Progenitor cell of endocrine pancreas (in vitro differentiated cells): ENCODE measurements around the gene RPL35. TPM values are rescaled to one million over a fixed set of nuclear protein-coding genes. Genes with fewer than 3 reads are reported as not detected.
"Not testable (repeated sequence)": the region's sequence is repeated elsewhere in the genome, so short reads cannot be mapped to it uniquely, and the experiment has no call there.

Experiments used
- DNase-seq: peaks from one replicate; pipeline ENCODE4 v3.0.0; 2021; ENCODE audit warnings: low spot score; ENCODE audit not compliant: unreplicated experiment
- H3K27ac Mint-ChIP-seq: 2 replicates; pipeline ENCODE4 v1.8.0; 2021; ENCODE audit warnings: mild to moderate bottlenecking, moderate library complexity, mixed read lengths
- H3K27me3 Mint-ChIP-seq: 2 replicates; pipeline ENCODE4 v1.8.0; 2021; ENCODE audit warnings: mixed read lengths
- H3K36me3 Mint-ChIP-seq: 2 replicates; pipeline ENCODE4 v1.8.0; 2022; ENCODE audit warnings: mixed read lengths; ENCODE audit not compliant: insufficient read depth
- H3K4me1 Mint-ChIP-seq: 2 replicates; pipeline ENCODE4 v1.8.0; 2021; ENCODE audit warnings: low read depth, mixed read lengths
- H3K4me3 Mint-ChIP-seq: 2 replicates; pipeline ENCODE4 v1.8.0; 2021; ENCODE audit warnings: low read depth, mild to moderate bottlenecking, moderate library complexity, mixed read lengths
- H3K9me3 Mint-ChIP-seq: 2 replicates; pipeline ENCODE4 v1.8.0; 2021; ENCODE audit warnings: low read depth, mixed read lengths
- total RNA-seq: library from RNA; stranded (reverse); gene quantifications from 2 replicates; pipeline ENCODE4 v1.2.1, GENCODE V29; 2021
- TF ChIP-seq, protein P1 (sequence below): fragments of 200-600 bp; sonication (generic); IDR thresholded peaks from one replicate; pipeline ENCODE4 v1.5.0; 2021; ENCODE audit warnings: antibody characterized with exemption, mild to moderate bottlenecking; ENCODE audit not compliant: unreplicated experiment

Gene RPL35
- total RNA-seq, 1 donor from 2014 or later, result 1,027 TPM

DNA sequence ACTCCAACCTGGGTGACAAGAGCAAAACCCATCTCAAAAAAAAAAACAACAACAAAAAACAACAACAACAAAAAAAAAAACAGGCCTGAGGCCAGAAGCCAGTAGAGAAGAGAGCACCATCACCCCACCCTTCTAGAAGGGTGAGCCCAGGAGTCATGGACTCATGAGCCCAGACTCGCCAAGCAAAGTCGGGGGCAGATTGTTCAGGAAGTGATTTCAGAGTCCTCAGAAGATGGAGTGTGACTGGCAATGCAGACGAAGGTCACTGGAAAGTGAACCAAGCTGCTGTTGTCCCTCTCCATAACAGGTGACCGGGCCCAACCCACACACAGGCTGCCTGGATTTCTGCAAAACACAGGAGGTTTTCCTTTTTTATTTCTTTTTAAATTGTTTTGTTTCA is 17.5 kb downstream of the RPL35 start:
- H3K27ac Mint-ChIP-seq, result no peak overlapping the region
- H3K9me3 Mint-ChIP-seq, result no peaks in the 10 kb centered on the region
- H3K27me3 Mint-ChIP-seq, result no peaks in the 10 kb centered on the region
- TF ChIP-seq, protein P1, sequence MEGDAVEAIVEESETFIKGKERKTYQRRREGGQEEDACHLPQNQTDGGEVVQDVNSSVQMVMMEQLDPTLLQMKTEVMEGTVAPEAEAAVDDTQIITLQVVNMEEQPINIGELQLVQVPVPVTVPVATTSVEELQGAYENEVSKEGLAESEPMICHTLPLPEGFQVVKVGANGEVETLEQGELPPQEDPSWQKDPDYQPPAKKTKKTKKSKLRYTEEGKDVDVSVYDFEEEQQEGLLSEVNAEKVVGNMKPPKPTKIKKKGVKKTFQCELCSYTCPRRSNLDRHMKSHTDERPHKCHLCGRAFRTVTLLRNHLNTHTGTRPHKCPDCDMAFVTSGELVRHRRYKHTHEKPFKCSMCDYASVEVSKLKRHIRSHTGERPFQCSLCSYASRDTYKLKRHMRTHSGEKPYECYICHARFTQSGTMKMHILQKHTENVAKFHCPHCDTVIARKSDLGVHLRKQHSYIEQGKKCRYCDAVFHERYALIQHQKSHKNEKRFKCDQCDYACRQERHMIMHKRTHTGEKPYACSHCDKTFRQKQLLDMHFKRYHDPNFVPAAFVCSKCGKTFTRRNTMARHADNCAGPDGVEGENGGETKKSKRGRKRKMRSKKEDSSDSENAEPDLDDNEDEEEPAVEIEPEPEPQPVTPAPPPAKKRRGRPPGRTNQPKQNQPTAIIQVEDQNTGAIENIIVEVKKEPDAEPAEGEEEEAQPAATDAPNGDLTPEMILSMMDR, result no peak
- no peak overlapping the region for H3K4me3 Mint-ChIP-seq
- H3K36me3 Mint-ChIP-seq, result no peaks in the 10 kb centered on the region
- H3K4me1 Mint-ChIP-seq, result peaks cover 6% of the 10 kb centered on the region
- DNase-seq, result no peak

DNA sequence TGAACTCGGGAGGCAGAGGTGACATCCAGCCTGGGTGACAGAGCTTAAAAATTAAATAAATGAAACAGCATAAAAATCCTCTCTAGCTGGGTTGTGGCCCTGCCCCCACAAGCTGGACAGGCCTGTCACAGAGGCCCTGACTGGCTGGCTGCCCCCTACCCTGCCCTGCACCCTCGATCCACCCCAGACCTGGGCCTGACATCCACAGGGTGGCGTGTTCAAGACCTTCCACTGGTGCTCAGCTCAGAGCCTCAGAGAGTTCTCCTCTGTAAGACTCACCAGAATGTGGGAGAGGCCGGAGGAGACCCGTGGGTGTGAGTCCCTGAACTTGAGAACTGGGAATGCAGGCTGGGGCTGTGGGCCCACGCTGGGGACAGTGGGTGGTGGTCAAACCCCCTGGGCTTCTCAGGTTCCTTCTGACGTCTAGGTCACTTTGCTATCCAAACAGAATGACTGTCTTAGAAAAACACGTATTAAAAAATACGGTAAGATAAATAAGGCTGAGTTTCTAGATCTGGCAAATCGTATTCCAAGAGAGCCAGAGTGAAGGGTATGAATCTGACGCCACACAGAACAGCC is 18.2 kb downstream of the RPL35 start:
- Mint-ChIP-seq H3K27me3 (no peaks in the 10 kb centered on the region), H3K4me3 (no peak overlapping the region), H3K9me3 (no peaks in the 10 kb centered on the region), H3K27ac (no peak overlapping the region), H3K4me1 (peaks cover 6% of the 10 kb centered on the region), H3K36me3 (no peaks in the 10 kb centered on the region)
- TF ChIP-seq, protein P1, result no peak
- no peak for DNase-seq

DNA sequence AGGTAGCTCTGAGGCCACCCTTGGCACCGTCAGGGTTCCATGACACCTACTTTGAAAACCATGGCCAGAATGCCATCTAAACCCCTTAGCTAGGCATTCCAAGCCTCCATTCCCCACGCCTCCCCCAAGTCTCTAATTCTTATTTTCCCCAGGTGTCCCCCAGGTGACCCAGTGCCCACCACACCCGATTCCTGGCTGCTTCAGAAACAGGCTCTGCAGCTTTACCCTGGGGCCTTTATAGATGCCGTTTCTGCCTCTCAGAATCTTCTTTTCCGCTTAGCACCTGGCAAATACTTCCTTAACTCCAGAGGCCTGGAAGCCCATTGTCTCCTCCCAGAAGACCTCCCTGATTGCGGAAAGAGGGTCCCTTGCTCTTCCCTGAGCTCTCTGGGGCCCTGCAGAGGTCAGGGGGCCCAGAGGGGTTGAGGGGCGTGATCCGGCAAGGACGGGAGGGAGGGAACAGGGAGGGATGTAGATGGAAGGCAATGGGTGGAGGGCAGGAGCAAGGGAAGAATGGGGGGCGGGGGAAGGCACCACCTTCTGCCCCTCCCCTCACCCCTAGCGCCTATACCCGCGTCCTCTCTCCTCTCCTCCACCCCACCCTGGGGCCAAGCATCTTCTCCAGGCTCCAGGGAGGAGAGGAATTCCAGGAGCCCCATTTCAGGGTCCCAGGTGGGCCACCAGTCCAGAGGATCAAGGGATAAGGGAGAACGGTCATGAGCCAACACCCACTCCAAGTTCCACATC is 20.5 kb downstream of the RPL35 start:
- Mint-ChIP-seq H3K36me3 (no peaks in the 10 kb centered on the region), H3K27me3 (no peaks in the 10 kb centered on the region), H3K27ac (peak overlapping the region; percentile 74), H3K9me3 (no peaks in the 10 kb centered on the region), H3K4me3 (no peak overlapping the region), H3K4me1 (peaks cover 6% of the 10 kb centered on the region)
- TF ChIP-seq, protein P1, result no peak
- DNase-seq, result no peak

DNA sequence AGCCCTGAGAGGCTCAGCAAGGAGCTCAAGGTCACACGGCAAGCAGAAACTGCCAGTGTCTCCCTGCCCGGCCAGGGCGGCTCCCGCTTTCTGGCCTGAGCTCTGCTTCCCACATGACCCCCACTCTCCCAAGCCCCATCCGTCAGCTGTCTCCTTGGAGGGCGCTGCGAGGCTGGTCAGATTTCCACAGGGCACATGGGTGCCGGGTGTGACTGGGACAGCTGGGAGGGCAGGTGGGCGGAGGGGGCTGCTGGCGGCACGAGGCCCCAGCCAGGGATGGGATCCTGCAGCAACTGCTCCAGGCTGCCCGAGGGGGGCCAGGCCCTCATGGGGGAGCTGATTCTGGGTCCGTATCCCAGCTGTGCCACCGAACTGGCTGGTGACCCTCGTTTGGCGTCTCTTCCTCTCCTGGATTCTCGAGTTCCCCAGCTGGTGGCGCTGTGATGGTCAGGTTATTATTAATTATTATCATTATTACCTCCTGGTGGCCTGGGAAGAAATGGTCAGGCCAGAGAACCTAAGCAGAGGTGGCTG is 21.4 kb downstream of the RPL35 start:
- TF ChIP-seq, protein P1, result peak; percentile 45
- Mint-ChIP-seq H3K27ac (peak overlapping the region; percentile 74), H3K4me1 (peaks cover 6% of the 10 kb centered on the region), H3K4me3 (no peak overlapping the region), H3K9me3 (no peaks in the 10 kb centered on the region), H3K36me3 (no peaks in the 10 kb centered on the region), H3K27me3 (no peaks in the 10 kb centered on the region)
- DNase-seq, result no peak

DNA sequence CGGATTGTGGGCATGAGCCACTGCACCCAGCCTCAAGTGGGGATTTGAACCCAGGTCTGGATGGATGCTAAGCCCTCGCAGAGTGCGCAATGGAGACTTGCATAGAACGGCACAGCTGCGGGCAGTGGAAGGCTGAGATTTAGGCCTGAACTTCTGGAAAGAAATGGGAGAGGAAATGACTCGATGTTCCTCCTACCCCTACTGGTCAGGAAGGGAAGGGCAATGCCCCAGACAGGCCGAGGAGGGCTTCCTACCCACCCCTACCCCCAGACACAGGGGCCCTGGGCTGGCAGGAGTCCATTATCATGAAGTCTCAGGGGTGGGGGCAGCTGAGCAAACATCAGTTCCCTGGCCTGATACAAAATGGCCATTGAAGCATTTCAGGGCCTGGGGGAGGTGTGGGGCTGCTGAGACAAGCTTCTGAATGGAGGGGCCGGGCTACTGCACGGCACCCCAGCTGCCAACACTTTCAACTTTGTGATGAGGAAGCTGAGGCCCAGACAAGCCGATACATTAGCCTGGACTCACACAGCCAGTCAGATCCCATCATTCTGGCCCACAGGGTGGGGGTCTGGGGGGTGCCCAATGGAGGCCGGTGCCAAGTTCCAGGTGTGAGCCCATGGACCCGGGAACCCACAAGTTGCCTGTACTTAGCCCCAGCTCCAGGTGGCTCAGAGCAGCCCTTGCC is 22.0 kb downstream of the RPL35 start:
- Mint-ChIP-seq H3K27ac (no peak overlapping the region), H3K9me3 (no peaks in the 10 kb centered on the region), H3K27me3 (no peaks in the 10 kb centered on the region), H3K4me3 (no peak overlapping the region), H3K36me3 (no peaks in the 10 kb centered on the region), H3K4me1 (peaks cover 6% of the 10 kb centered on the region)
- TF ChIP-seq, protein P1, result peak; percentile 64
- no peak for DNase-seq

DNA sequence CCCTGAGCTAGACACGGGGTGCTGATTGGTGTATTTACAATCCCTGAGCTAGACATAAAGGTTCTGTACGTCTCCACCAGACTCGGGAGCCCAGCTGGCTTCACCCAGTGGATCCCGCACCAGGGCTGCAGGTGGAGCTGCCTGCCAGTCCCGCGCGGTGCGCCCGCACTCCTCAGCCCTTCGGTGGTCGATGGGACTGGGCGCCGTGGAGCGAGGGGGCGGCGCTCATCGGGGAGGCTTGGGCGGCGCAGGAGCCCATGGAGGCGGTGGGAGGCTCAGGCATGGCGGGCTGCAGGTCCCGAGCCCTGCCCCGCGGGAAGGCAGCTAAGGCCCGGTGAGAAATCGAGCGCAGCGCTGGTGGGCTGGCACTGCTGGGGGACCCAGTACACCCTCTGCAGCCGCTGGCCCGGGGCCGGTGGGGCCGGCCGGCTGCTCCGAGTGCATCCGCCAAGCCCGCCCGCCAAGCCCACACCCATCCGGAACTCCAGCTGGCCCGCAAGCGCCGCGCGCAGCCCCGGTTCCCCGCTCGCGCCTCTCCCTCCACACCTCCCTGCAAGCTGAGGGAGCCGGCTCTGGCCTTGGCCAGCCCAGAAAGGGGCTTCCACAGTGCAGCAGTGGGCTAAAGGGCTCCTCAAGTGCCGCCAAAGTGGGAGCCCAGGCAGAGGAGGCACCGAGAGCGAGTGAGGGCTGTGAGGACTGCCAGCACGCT is 23.0 kb downstream of the RPL35 start:
- not testable (repeated sequence) for H3K9me3 Mint-ChIP-seq, DNase-seq, H3K27me3 Mint-ChIP-seq, H3K27ac Mint-ChIP-seq, H3K4me3 Mint-ChIP-seq, H3K36me3 Mint-ChIP-seq, H3K4me1 Mint-ChIP-seq

DNA sequence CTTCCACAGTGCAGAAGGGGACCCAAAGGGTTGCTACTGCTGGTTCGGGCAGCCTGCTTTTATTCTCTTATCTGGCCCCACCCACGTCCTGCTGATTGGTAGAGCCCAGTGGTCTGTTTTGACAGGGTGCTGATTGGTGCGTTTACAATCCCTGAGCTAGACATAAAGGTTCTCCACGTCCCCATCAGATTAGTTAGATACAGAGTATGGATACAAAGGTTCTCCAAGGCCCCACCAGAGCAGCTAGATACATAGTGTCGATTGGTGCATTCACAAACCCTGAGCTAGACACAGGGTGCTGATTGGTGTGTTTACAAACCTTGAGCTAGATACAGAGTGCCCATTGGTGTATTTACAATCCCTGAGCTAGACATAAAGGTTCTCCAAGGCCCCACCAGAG is 23.6 kb downstream of the RPL35 start:
- not testable (repeated sequence) for H3K27ac Mint-ChIP-seq, DNase-seq, H3K9me3 Mint-ChIP-seq, H3K36me3 Mint-ChIP-seq, H3K4me1 Mint-ChIP-seq, H3K4me3 Mint-ChIP-seq, H3K27me3 Mint-ChIP-seq
